Pancreas (tissue), 10 donors: ENCODE results near the gene MYCBPAP. TPM values are rescaled to one million over a fixed set of nuclear protein-coding genes. Genes with fewer than 3 reads are reported as not detected.

ENCODE experiments used
- ATAC-seq, 4 donors: fragments of 200-7000 bp; cut with Tn5 transposase; one replicate each; pipeline versions ENCODE4 v1.8.0 to v1.9.1; 2020; ENCODE audit warnings: mild to moderate bottlenecking in 4 of 4, moderate library complexity in 4 of 4
- DNase-seq, 6 donors: peaks; one replicate each; pipeline ENCODE4 v3.0.0-alpha.2; 2020
- FAIRE-seq: peaks from 2 replicates; lab custom pipeline; 2012; peaks lifted over from hg19 to GRCh38; lab: Jason Lieb, UNC
- H3K27ac ChIP-seq, 4 donors: fragments of 200-600 bp; sonication (generic); 1 replicate in 3 of 4; 2 replicates in 1 of 4; pipeline versions ENCODE4 v1.5.0 to v1.8.0; 2020
- H3K27me3 ChIP-seq, 4 donors: fragments of 200-600 bp; one replicate each; pipeline ENCODE4 v1.8.0; 2021
- H3K36me3 ChIP-seq, 3 donors: fragments of 200-600 bp; sonication (generic) in 1 of 3; one replicate each; pipeline versions ENCODE4 v1.5.0 to v1.8.0; 2020 to 2021
- H3K4me1 ChIP-seq, 3 donors: fragments of 200-600 bp; one replicate each; pipeline ENCODE4 v1.8.0; 2021
- H3K4me3 ChIP-seq, 4 donors: fragments of 200-600 bp; sonication (generic) in 2 of 4; one replicate each; pipeline versions ENCODE4 v1.5.0 to v1.8.0; 2020 to 2021
- H3K9me3 ChIP-seq, 4 donors: fragments of 200-600 bp; one replicate each; pipeline ENCODE4 v1.8.0; 2021
- CTCF ChIP-seq, 4 donors: fragments of 200-600 bp; sonication (generic) in 3 of 4; IDR thresholded peaks; one replicate each; pipeline versions ENCODE4 v1.5.0 to v1.8.0; 2021; ENCODE audit warnings: antibody characterized with exemption in 4 of 4
- WGBS, 2 donors: extraction: QIAGEN DNeasy Blood & Tissue Kit; methylation state at CpG; one replicate each; pipeline ENCODE4 v1.1.7; 2013; 5-methylcytosine and 5-hydroxymethylcytosine counted together
- intact Hi-C, 3 donors: fragments of 100-400 bp; cut with DNase I; formaldehyde crosslinking; loops; one replicate each; pipeline versions ENCODE4 v1.11.1 to v1.14.2; 2022
- polyA plus RNA-seq, 2 donors: library from polyadenylated mRNA; stranded (reverse); fragments of 200-250 nt; gene quantifications; one replicate each; pipeline ENCODE4 v1.2.3, GENCODE V29; 2013
- total RNA-seq, 6 donors: library from RNA; stranded (reverse); fragmentation: NEBNext Ultra II Directional in 4 of 6; extraction: Animal tissue kit (Norgen Biotek cat#: 25700) in 4 of 6; gene quantifications; one replicate each; pipeline versions ENCODE4 v1.2.1 to v1.2.4, GENCODE V29; 2021 to 2023
- donor health status: healthy with polysubstance abuse.
- donor health status: DM: no; HTN: no; CAD: no; lungs with moderate emphysema.
- donor health status: DM: no; HTN: no; CAD: no.
- donor health status: control.
- donor health status: control.
- donor health status: Bipolar disorder and iron deficiency.
- donor health status: DM: yes; HTN: yes; CAD: no.
- donor health status: DM: no; HTN: no; CAD: no.
- donor health status: DM: no; HTN: no; CAD: no.
- donor health status: DM: yes; HTN: yes; CAD: no.

The MYCBPAP gene
- total and polyA plus RNA-seq, 8 donors = 0.43 to 1.7 (median 1.0) TPM

- no peaks in the 10 kb centered on the region for H3K4me1 ChIP-seq
- H3K27me3 ChIP-seq = no peaks in the 10 kb centered on the region
- ATAC-seq = no peak
- no peaks in the 10 kb centered on the region for H3K36me3 ChIP-seq
- 85 to 90% methylated on average over 13 of the region's 13 CpGs for WGBS, 2 donors
- H3K27ac ChIP-seq = no peak overlapping the region
- TF ChIP-seq CTCF (IDR thresholded peaks at IDR 0.05) = no peak
- DNase-seq = no peak
- FAIRE-seq = no peak
- H3K9me3 ChIP-seq = no peaks in the 10 kb centered on the region
- H3K4me3 ChIP-seq = no peak overlapping the region
- intact Hi-C loops = no loop called here
These were observed 68.6 kb downstream of the MYCBPAP start for GRCh38 chr17:50576864-50577263.

GRCh38 chr17:50577451-50577954 lies 69.3 kb downstream of the MYCBPAP start:
- TF ChIP-seq CTCF (IDR thresholded peaks at IDR 0.05) = no peak
- Histone ChIP-seq H3K4me3 (no peak overlapping the region), H3K27me3 (no peaks in the 10 kb centered on the region), H3K9me3 (no peaks in the 10 kb centered on the region), H3K27ac (no peak overlapping the region), H3K4me1 (no peaks in the 10 kb centered on the region), H3K36me3 (no peaks in the 10 kb centered on the region)
- DNase-seq (no peak), FAIRE-seq (no peak), ATAC-seq (no peak)
- 88 to 89% methylated on average over 13 of the region's 13 CpGs for WGBS, 2 donors
- intact Hi-C loops = no loop called here

GRCh38 chr17:50578173-50578572 lies 69.9 kb downstream of the MYCBPAP start:
- no peaks in the 10 kb centered on the region for H3K9me3 ChIP-seq
- no peak overlapping the region for H3K27ac ChIP-seq
- no peaks in the 10 kb centered on the region for H3K27me3 ChIP-seq
- FAIRE-seq = no peak
- H3K36me3 ChIP-seq = no peaks in the 10 kb centered on the region
- intact Hi-C loops = no loop called here
- no peak overlapping the region for H3K4me3 ChIP-seq
- H3K4me1 ChIP-seq = no peaks in the 10 kb centered on the region
- no peak for DNase-seq
- whole genome bisulfite sequencing, 2 donors = 86 to 93% methylated on average over 16 of the region's 16 CpGs
- TF ChIP-seq CTCF (IDR thresholded peaks at IDR 0.05) = no peak
- ATAC-seq = no peak

- Histone ChIP-seq H3K36me3 (no peaks in the 10 kb centered on the region), H3K4me3 (no peak overlapping the region), H3K27me3 (no peaks in the 10 kb centered on the region), H3K9me3 (no peaks in the 10 kb centered on the region), H3K27ac (no peak overlapping the region), H3K4me1 (no peaks in the 10 kb centered on the region)
- ATAC-seq = peak in 2 of 4 donors; percentile 58 to 68
- no peak for FAIRE-seq
- WGBS, 2 donors = 59 to 60% methylated on average over 7 of the region's 7 CpGs
- DNase-seq = peak in 1 of 6 donors; percentile 41
- intact Hi-C loops = no loop called here
- no peak for TF ChIP-seq CTCF (IDR thresholded peaks at IDR 0.05)
These were observed 71.2 kb downstream of the MYCBPAP start for GRCh38 chr17:50579399-50579798.

- H3K4me1 ChIP-seq = no peaks in the 10 kb centered on the region
- no peak for ATAC-seq
- TF ChIP-seq CTCF (IDR thresholded peaks at IDR 0.05) = no peak
These were observed 72.4 kb downstream of the MYCBPAP start for GRCh38 chr17:50580646-50581045.

More at GRCh38 chr17:50580646-50581045, 72.4 kb downstream of the MYCBPAP start:
- DNase-seq (no peak), FAIRE-seq (no peak)
- WGBS, 2 donors = 95 to 99% methylated on average over 9 of the region's 9 CpGs
- intact Hi-C loops = no loop called here
- Histone ChIP-seq H3K36me3 (no peaks in the 10 kb centered on the region), H3K27ac (no peak overlapping the region), H3K27me3 (no peaks in the 10 kb centered on the region), H3K4me3 (no peak overlapping the region), H3K9me3 (no peaks in the 10 kb centered on the region)

Other genes with a start within 250 kb of the MYCBPAP start
- gene TMEM92, start 234.0 kb upstream of the MYCBPAP start, total RNA-seq = under 1 TPM; 0.12 to 1.00 (median 0.40) TPM
- gene TMEM92, start 234.0 kb upstream of the MYCBPAP start, polyA plus RNA-seq = under 1 TPM; 0.11 to 0.14 TPM
- gene XYLT2, start 162.3 kb upstream of the MYCBPAP start, total RNA-seq = 10 to 100 TPM in 5 of 6 donors, 1 to 10 TPM in 1; 9.8 to 15.0 (median 11.7) TPM
- 10 to 100 TPM; 15.2 to 15.5 TPM for gene XYLT2, start 162.3 kb upstream of the MYCBPAP start, polyA plus RNA-seq
- gene MRPL27, start 135.3 kb upstream of the MYCBPAP start, total RNA-seq = 10 to 100 TPM; 19.6 to 29.1 (median 23.9) TPM
- 10 to 100 TPM; 84.5 to 89.0 TPM for gene MRPL27, start 135.3 kb upstream of the MYCBPAP start, polyA plus RNA-seq
- gene EME1, start 135.2 kb upstream of the MYCBPAP start, total RNA-seq = under 1 TPM in 4 of 6 donors, not detected in 2; 0.19 to 0.94 (median 0.29) TPM
- gene EME1, start 135.2 kb upstream of the MYCBPAP start, polyA plus RNA-seq = under 1 TPM; 0.45 to 0.46 TPM
- 100 to 1,000 TPM in 1 of 6 donors, 10 to 100 TPM in 5; 66.7 to 114 (median 74.2) TPM for gene LRRC59, start 110.9 kb upstream of the MYCBPAP start, total RNA-seq
- 10 to 100 TPM; 29.3 to 33.0 TPM for gene LRRC59, start 110.9 kb upstream of the MYCBPAP start, polyA plus RNA-seq
- gene ACSF2, start 82.2 kb upstream of the MYCBPAP start, total RNA-seq = 10 to 100 TPM in 5 of 6 donors, 1 to 10 TPM in 1; 8.5 to 26.0 (median 18.1) TPM
- 10 to 100 TPM; 42.4 to 61.2 TPM for gene ACSF2, start 82.2 kb upstream of the MYCBPAP start, polyA plus RNA-seq
- gene CHAD, start 39.6 kb upstream of the MYCBPAP start, total RNA-seq = 10 to 100 TPM in 1 of 6 donors, 1 to 10 TPM in 5; 1.7 to 10.0 (median 5.0) TPM
- 10 to 100 TPM; 13.4 to 26.2 TPM for gene CHAD, start 39.6 kb upstream of the MYCBPAP start, polyA plus RNA-seq
- 10 to 100 TPM; 20.1 to 35.7 (median 30.1) TPM for gene RSAD1, start 29.6 kb upstream of the MYCBPAP start, total RNA-seq
- 10 to 100 TPM; 42.5 to 49.4 TPM for gene RSAD1, start 29.6 kb upstream of the MYCBPAP start, polyA plus RNA-seq
- gene EPN3, start 24.3 kb downstream of the MYCBPAP start, total RNA-seq = 10 to 100 TPM in 4 of 6 donors, 1 to 10 TPM in 2; 7.6 to 30.2 (median 12.7) TPM
- gene EPN3, start 24.3 kb downstream of the MYCBPAP start, polyA plus RNA-seq = 10 to 100 TPM in 1 of 2 donors, 1 to 10 TPM in 1; 6.9 to 25.4 TPM
- 10 to 100 TPM; 26.9 to 42.3 (median 36.1) TPM for gene SPATA20, start 38.7 kb downstream of the MYCBPAP start, total RNA-seq
- 10 to 100 TPM; 70.1 to 80.8 TPM for gene SPATA20, start 38.7 kb downstream of the MYCBPAP start, polyA plus RNA-seq
- gene CACNA1G, start 52.3 kb downstream of the MYCBPAP start, total RNA-seq = under 1 TPM in 5 of 6 donors, not detected in 1; 0.03 to 0.37 (median 0.09) TPM
- gene CACNA1G, start 52.3 kb downstream of the MYCBPAP start, polyA plus RNA-seq = under 1 TPM; 0.02 to 0.11 TPM
- gene ABCC3, start 126.4 kb downstream of the MYCBPAP start, total RNA-seq = 100 to 1,000 TPM in 1 of 6 donors, 10 to 100 TPM in 5; 47.2 to 103 (median 83.4) TPM
- gene ABCC3, start 126.4 kb downstream of the MYCBPAP start, polyA plus RNA-seq = 100 to 1,000 TPM; 163 to 209 TPM
- 10 to 100 TPM; 15.1 to 23.5 (median 17.3) TPM for gene ANKRD40, start 199.5 kb downstream of the MYCBPAP start, total RNA-seq
- gene ANKRD40, start 199.5 kb downstream of the MYCBPAP start, polyA plus RNA-seq = 10 to 100 TPM; 10.3 to 10.9 TPM
- gene LUC7L3, start 211.2 kb downstream of the MYCBPAP start, total RNA-seq = 10 to 100 TPM; 42.7 to 88.1 (median 59.3) TPM
- 100 to 1,000 TPM in 1 of 2 donors, 10 to 100 TPM in 1; 87.4 to 210 TPM for gene LUC7L3, start 211.2 kb downstream of the MYCBPAP start, polyA plus RNA-seq